ENCODE measurements around the gene ZACN. TPM values are rescaled to one million over a fixed set of nuclear protein-coding genes. Genes with fewer than 3 reads are reported as not detected.

The ZACN gene
- total RNA-seq, 1 experiment from 2014 or later = not detected

- no peak for DNase-seq (ENCODE audit: low spot score)
These were observed 2.6 kb downstream of the ZACN start for GRCh38 chr17:76081295-76082210.

- DNase-seq (ENCODE audit: low spot score) = no peak
These were observed 3.6 kb downstream of the ZACN start for GRCh38 chr17:76082326-76083251.

- no peak for DNase-seq (ENCODE audit: low spot score)
These were observed 4.7 kb downstream of the ZACN start for GRCh38 chr17:76083536-76084182.

- DNase-seq (ENCODE audit: low spot score) = no peak
These were observed 6.2 kb downstream of the ZACN start for GRCh38 chr17:76085066-76085730.

GRCh38 chr17:76085731-76086366 is 6.9 kb downstream of the ZACN start:
- no peak for DNase-seq (ENCODE audit: low spot score)

- no peak for DNase-seq (ENCODE audit: low spot score)
These were observed 7.4 kb downstream of the ZACN start for GRCh38 chr17:76086384-76086783.

GRCh38 chr17:76087531-76087930 is 8.5 kb downstream of the ZACN start:
- DNase-seq (ENCODE audit: low spot score) = no peak

GRCh38 chr17:76088041-76088867 is 9.3 kb downstream of the ZACN start:
- no peak for DNase-seq (ENCODE audit: low spot score)

- no peak for DNase-seq (ENCODE audit: low spot score)
These were observed 10.0 kb downstream of the ZACN start for GRCh38 chr17:76088868-76089576.

- no peak for DNase-seq (ENCODE audit: low spot score)
These were observed 10.9 kb downstream of the ZACN start for GRCh38 chr17:76089680-76090516.

- DNase-seq (ENCODE audit: low spot score) = no peak
These were observed 11.6 kb downstream of the ZACN start for GRCh38 chr17:76090517-76091129.

- no peak for DNase-seq (ENCODE audit: low spot score)
These were observed 12.7 kb downstream of the ZACN start for GRCh38 chr17:76091526-76092286.

- DNase-seq (ENCODE audit: low spot score) = no peak
These were observed 13.8 kb downstream of the ZACN start for GRCh38 chr17:76092526-76093413.

GRCh38 chr17:76094046-76094445 is 15.1 kb downstream of the ZACN start:
- no peak for DNase-seq (ENCODE audit: low spot score)

- DNase-seq (ENCODE audit: low spot score) = no peak
These were observed 17.0 kb downstream of the ZACN start for GRCh38 chr17:76095943-76096342.

- DNase-seq (ENCODE audit: low spot score) = no peak
These were observed 18.8 kb downstream of the ZACN start for GRCh38 chr17:76097716-76098295.

All from A172 (cell line).